ENCODE data around the gene MCM9.
A peak's percentile ranks its signal among the peaks of the same experiment; 100 is the strongest.

MCM9 gene

DNA sequence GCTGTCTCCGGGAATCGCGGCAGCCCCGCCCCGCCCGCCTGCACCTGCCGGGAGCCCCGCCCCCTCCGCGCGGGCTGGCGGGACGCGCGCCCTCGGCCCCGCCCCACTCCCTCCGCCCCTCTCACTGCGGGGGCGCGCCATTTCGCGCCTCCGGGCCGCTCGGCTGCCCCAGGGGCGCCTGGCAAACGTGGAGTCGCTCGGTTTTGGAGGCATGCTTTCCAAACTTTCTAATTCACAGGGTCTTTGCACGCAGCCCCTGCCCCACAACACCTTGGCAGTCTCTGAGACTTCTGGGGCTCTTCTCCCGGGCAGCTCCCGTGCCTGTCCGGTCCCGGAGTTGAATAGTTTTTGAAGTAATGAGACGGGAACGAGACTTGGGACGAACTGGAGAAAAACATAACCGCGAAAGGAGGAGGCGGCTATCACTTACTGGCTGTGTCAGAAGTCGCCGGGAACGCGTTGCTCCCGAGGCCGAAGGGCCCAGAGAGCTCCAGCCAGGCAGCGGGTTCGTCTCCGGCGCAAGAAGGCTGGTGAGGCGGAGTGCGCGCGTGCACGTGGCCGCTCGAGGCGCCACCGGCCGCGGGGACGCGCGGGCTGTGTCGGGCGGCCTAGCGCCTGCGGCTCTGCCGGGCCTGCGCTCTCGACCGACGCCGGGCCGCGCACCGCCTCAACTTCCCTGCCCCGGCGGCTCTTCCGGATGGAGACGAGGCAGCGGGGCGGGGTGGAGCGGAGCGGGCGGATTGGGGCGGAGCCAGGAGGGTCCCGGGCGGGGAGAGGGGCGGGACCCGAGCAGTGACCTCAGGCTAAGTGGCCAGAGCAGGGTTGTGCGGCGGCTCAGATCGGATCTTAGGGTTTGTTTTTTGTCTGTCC is at the start of gene MCM9:
Gene MCM9 (minus strand): TSS at position 699 of the 870 bp plus-strand sequence. CDS start 3,436 bp downstream, outside the sequence.
- Histone ChIP-seq H3K36me3 (ENCODE audit: control insufficient read depth in 2 of 2, insufficient read depth in 2 of 2, low read length in 2 of 2) (peaks cover 7 to 9% of the 10 kb centered on the region in 2 donors), H3K27ac (ENCODE audit: low read depth in 2 of 2, low read length in 2 of 2) (peak within 1 kb of the TSS; percentile 94 to 95), H3K4me3 (ENCODE audit: low read length in 2 of 2) (peak within 1 kb of the TSS; percentile 89 to 93), H3K9me3 (ENCODE audit: control insufficient read depth in 2 of 2, low read length in 2 of 2) (no peaks in the 10 kb centered on the region), H3K4me1 (ENCODE audit: control insufficient read depth in 2 of 2, insufficient read depth in 2 of 2, low read length in 2 of 2) (peaks cover 5 to 10% of the 10 kb centered on the region in 2 donors), H3K27me3 (ENCODE audit: control insufficient read depth in 2 of 2, insufficient read depth in 2 of 2, low read length in 2 of 2) (no peaks in the 10 kb centered on the region), H3K9ac (ENCODE audit: low read depth in 1 of 2, low read length in 2 of 2) (peak within 1 kb of the TSS; percentile 91 to 98)

DNA sequence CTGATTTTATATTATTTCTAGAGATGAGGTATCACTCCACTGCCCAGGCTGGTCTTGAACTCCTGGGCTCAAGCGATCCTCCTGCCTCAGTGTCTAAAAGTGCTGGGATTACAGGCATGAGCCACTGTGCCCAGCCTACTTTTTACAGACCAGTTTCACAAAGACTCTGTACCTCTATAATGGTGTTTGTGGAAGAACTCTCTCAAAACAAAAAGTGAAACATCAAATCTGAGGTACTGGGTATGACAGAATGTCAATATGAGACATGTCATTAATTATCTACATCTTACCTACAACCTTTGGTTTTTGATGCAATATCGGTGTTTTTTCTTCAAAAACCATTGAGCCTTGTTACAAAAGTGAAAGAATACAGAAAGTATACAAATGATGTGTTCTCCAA is 49.4 kb upstream of the MCM9 start:
- no peaks in the 10 kb centered on the region for H3K27me3 ChIP-seq (ENCODE audit: control insufficient read depth in 2 of 2, insufficient read depth in 2 of 2, low read length in 2 of 2)
- H3K27ac ChIP-seq (ENCODE audit: low read depth in 2 of 2, low read length in 2 of 2) = no peak overlapping the region
- no peak overlapping the region for H3K4me3 ChIP-seq (ENCODE audit: low read length in 2 of 2)
- no peak overlapping the region for H3K9ac ChIP-seq (ENCODE audit: low read depth in 1 of 2, low read length in 2 of 2)
- no peaks in the 10 kb centered on the region for H3K9me3 ChIP-seq (ENCODE audit: control insufficient read depth in 2 of 2, low read length in 2 of 2)
- no peaks in the 10 kb centered on the region for H3K36me3 ChIP-seq (ENCODE audit: control insufficient read depth in 2 of 2, insufficient read depth in 2 of 2, low read length in 2 of 2)
- H3K4me1 ChIP-seq (ENCODE audit: control insufficient read depth in 2 of 2, insufficient read depth in 2 of 2, low read length in 2 of 2) = no peaks in the 10 kb centered on the region

DNA sequence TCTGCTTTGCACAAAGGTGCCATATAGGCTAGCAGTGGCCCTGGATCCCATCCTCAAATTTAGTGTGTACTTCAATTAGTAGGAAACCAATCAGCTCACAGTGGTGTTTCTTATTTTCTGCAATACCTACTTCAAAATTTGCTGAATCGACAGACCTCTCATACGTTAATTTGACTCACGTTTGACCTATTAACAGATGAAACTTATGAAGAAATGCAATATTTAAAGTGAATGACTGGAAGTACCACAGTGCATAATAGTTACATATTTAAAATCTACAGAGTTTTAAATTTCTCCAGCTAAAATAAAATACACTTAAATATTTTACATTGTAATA is 47.6 kb upstream of the MCM9 start:
- Histone ChIP-seq H3K9ac (ENCODE audit: low read depth in 1 of 2, low read length in 2 of 2) (no peak overlapping the region), H3K36me3 (ENCODE audit: control insufficient read depth in 2 of 2, insufficient read depth in 2 of 2, low read length in 2 of 2) (no peaks in the 10 kb centered on the region), H3K4me1 (ENCODE audit: control insufficient read depth in 2 of 2, insufficient read depth in 2 of 2, low read length in 2 of 2) (no peaks in the 10 kb centered on the region), H3K27me3 (ENCODE audit: control insufficient read depth in 2 of 2, insufficient read depth in 2 of 2, low read length in 2 of 2) (no peaks in the 10 kb centered on the region), H3K9me3 (ENCODE audit: control insufficient read depth in 2 of 2, low read length in 2 of 2) (no peaks in the 10 kb centered on the region), H3K27ac (ENCODE audit: low read depth in 2 of 2, low read length in 2 of 2) (no peak overlapping the region), H3K4me3 (ENCODE audit: low read length in 2 of 2) (no peak overlapping the region)

DNA sequence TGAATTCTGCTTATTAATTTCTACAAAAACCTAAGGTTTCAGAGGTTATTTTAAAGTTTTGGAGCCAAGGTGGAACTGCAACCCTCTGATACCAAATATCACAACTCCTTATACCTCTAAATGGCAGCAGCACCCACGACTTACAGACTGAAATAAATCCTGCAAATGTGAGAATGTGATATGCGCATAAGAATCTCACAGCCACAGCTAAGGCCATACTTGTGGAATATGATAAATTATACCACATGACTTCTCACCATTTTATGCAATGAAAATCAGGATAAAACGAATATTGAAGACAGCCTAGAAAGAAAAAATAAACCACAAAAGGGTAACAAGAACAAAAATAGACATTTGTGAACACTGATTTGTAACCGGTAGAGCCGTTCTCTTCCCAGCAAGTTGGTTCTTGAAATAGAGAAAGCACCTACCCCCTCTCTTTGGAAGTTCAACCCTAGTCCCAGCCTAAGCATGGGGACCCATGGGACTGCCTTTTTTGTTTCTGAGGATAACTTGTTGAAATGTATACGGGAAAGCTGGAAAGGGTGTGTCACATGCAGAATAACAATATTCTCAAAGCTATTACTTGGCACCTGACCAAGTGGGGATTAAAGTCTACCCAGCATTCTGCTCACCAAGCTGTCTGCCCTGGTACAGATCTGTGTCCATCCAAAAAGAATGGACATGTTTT is 47.1 kb upstream of the MCM9 start:
- Histone ChIP-seq H3K36me3 (ENCODE audit: control insufficient read depth in 2 of 2, insufficient read depth in 2 of 2, low read length in 2 of 2) (no peaks in the 10 kb centered on the region), H3K9me3 (ENCODE audit: control insufficient read depth in 2 of 2, low read length in 2 of 2) (no peaks in the 10 kb centered on the region), H3K4me1 (ENCODE audit: control insufficient read depth in 2 of 2, insufficient read depth in 2 of 2, low read length in 2 of 2) (no peaks in the 10 kb centered on the region), H3K4me3 (ENCODE audit: low read length in 2 of 2) (no peak overlapping the region), H3K27me3 (ENCODE audit: control insufficient read depth in 2 of 2, insufficient read depth in 2 of 2, low read length in 2 of 2) (no peaks in the 10 kb centered on the region), H3K27ac (ENCODE audit: low read depth in 2 of 2, low read length in 2 of 2) (no peak overlapping the region), H3K9ac (ENCODE audit: low read depth in 1 of 2, low read length in 2 of 2) (no peak overlapping the region)

DNA sequence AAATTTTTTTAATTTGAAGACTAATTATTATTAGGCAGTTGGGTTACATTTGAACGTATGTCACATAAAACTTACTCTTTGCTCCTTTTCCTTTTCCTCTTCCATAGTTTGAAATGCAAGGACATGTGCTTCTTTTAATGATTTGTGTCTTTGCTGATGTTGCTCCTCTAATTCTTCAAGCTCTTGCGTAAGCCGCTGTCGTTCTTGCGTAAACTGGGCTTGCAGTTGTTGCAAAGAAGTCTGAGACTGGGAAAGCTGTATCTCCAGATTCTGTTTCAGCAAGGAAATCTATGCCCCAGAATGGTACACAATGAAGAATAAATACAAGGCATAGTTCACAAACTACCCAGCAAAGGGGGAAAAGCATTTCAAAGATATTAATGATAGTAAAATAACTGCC is 45.1 kb upstream of the MCM9 start:
- Histone ChIP-seq H3K9me3 (ENCODE audit: control insufficient read depth in 2 of 2, low read length in 2 of 2) (no peaks in the 10 kb centered on the region), H3K27ac (ENCODE audit: low read depth in 2 of 2, low read length in 2 of 2) (no peak overlapping the region), H3K4me1 (ENCODE audit: control insufficient read depth in 2 of 2, insufficient read depth in 2 of 2, low read length in 2 of 2) (no peaks in the 10 kb centered on the region), H3K27me3 (ENCODE audit: control insufficient read depth in 2 of 2, insufficient read depth in 2 of 2, low read length in 2 of 2) (no peaks in the 10 kb centered on the region), H3K4me3 (ENCODE audit: low read length in 2 of 2) (no peak overlapping the region), H3K36me3 (ENCODE audit: control insufficient read depth in 2 of 2, insufficient read depth in 2 of 2, low read length in 2 of 2) (no peaks in the 10 kb centered on the region), H3K9ac (ENCODE audit: low read depth in 1 of 2, low read length in 2 of 2) (no peak overlapping the region)

DNA sequence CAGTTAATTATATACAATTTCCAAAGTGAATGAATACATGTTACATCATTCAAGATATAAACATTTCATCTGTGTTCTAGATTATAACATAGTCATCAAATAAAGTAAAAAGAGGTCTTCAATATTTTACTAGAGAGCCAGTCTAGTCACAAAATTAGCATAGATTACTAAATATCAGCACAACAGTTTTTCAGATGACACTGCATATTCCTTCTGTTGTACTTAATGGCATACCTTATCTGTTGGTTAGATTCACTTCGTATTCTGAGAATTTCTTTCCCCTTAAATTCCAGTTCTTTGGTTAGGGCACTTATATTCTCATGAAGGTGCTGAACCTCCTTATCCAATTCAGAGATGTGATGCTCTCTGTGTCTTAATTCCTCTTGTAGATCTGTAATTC is 39.8 kb upstream of the MCM9 start:
- H3K36me3 ChIP-seq (ENCODE audit: control insufficient read depth in 2 of 2, insufficient read depth in 2 of 2, low read length in 2 of 2) = no peaks in the 10 kb centered on the region
- no peaks in the 10 kb centered on the region for H3K27me3 ChIP-seq (ENCODE audit: control insufficient read depth in 2 of 2, insufficient read depth in 2 of 2, low read length in 2 of 2)
- H3K9me3 ChIP-seq (ENCODE audit: control insufficient read depth in 2 of 2, low read length in 2 of 2) = no peaks in the 10 kb centered on the region
- H3K4me3 ChIP-seq (ENCODE audit: low read length in 2 of 2) = no peak overlapping the region
- no peak overlapping the region for H3K27ac ChIP-seq (ENCODE audit: low read depth in 2 of 2, low read length in 2 of 2)
- no peak overlapping the region for H3K9ac ChIP-seq (ENCODE audit: low read depth in 1 of 2, low read length in 2 of 2)
- H3K4me1 ChIP-seq (ENCODE audit: control insufficient read depth in 2 of 2, insufficient read depth in 2 of 2, low read length in 2 of 2) = no peaks in the 10 kb centered on the region

DNA sequence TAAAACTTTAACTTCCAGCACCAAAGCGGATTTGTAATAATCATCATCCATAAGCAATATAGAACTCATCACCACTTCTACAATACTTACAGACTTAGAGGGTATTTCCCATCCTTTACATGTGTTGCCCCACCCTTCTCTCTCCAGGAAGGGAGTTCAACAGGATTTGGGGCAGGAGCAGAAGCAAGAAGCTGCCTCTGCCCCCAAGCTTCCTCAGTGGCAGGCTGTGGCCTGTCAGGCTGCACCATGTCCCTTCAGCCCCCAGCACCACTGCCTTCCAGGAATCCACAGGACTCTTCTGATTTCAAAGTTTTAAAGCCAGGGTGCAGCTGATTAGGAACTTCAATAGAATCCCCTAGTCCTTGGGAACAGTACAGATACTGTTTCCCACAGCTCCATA is 36.7 kb upstream of the MCM9 start:
- Histone ChIP-seq H3K9ac (ENCODE audit: low read depth in 1 of 2, low read length in 2 of 2) (no peak overlapping the region), H3K9me3 (ENCODE audit: control insufficient read depth in 2 of 2, low read length in 2 of 2) (no peaks in the 10 kb centered on the region), H3K4me3 (ENCODE audit: low read length in 2 of 2) (no peak overlapping the region), H3K4me1 (ENCODE audit: control insufficient read depth in 2 of 2, insufficient read depth in 2 of 2, low read length in 2 of 2) (no peaks in the 10 kb centered on the region), H3K36me3 (ENCODE audit: control insufficient read depth in 2 of 2, insufficient read depth in 2 of 2, low read length in 2 of 2) (no peaks in the 10 kb centered on the region), H3K27me3 (ENCODE audit: control insufficient read depth in 2 of 2, insufficient read depth in 2 of 2, low read length in 2 of 2) (no peaks in the 10 kb centered on the region), H3K27ac (ENCODE audit: low read depth in 2 of 2, low read length in 2 of 2) (no peak overlapping the region)

DNA sequence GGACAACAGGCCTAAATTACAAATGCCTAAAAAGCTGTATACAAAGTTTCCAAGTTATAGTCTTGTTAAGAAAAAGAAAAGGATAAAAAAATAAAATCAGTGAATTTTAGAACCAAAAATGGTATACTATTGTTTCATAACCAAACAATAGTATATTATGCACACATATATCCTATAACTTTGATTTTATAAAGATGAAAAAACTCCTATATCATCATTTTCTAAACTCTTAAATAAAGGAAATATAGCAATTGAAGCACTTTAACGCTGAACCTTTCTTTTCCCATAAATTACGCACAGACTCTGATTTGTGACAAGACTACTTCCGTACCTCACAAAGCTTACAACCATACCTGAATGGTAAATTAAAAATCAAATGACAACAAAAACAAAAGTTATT is 35.9 kb upstream of the MCM9 start:
- H3K4me3 ChIP-seq (ENCODE audit: low read length in 2 of 2) = no peak overlapping the region
- no peaks in the 10 kb centered on the region for H3K27me3 ChIP-seq (ENCODE audit: control insufficient read depth in 2 of 2, insufficient read depth in 2 of 2, low read length in 2 of 2)
- H3K36me3 ChIP-seq (ENCODE audit: control insufficient read depth in 2 of 2, insufficient read depth in 2 of 2, low read length in 2 of 2) = no peaks in the 10 kb centered on the region
- no peak overlapping the region for H3K27ac ChIP-seq (ENCODE audit: low read depth in 2 of 2, low read length in 2 of 2)
- no peaks in the 10 kb centered on the region for H3K9me3 ChIP-seq (ENCODE audit: control insufficient read depth in 2 of 2, low read length in 2 of 2)
- no peak overlapping the region for H3K9ac ChIP-seq (ENCODE audit: low read depth in 1 of 2, low read length in 2 of 2)
- no peaks in the 10 kb centered on the region for H3K4me1 ChIP-seq (ENCODE audit: control insufficient read depth in 2 of 2, insufficient read depth in 2 of 2, low read length in 2 of 2)

DNA sequence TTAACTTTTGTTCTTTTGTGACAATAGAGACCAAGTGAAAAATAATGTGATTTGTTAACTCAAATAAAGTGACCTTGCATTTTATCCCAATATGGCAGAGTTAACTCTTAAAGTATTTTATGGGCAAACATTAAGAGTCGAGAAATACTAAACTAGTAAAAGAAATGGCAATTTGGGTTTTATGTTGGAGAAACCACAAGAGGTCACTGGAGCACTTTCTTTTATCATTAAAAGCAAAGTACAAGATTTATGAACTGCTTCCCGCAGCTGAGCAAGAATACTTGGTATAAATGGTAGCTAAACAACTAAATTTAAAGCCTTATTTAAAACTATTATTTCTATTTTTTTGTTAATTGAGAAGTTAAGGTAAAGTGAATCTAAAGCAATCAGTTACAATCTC is 33.5 kb upstream of the MCM9 start:
- H3K9ac ChIP-seq (ENCODE audit: low read depth in 1 of 2, low read length in 2 of 2) = no peak overlapping the region
- H3K9me3 ChIP-seq (ENCODE audit: control insufficient read depth in 2 of 2, low read length in 2 of 2) = no peaks in the 10 kb centered on the region
- no peaks in the 10 kb centered on the region for H3K36me3 ChIP-seq (ENCODE audit: control insufficient read depth in 2 of 2, insufficient read depth in 2 of 2, low read length in 2 of 2)

DNA sequence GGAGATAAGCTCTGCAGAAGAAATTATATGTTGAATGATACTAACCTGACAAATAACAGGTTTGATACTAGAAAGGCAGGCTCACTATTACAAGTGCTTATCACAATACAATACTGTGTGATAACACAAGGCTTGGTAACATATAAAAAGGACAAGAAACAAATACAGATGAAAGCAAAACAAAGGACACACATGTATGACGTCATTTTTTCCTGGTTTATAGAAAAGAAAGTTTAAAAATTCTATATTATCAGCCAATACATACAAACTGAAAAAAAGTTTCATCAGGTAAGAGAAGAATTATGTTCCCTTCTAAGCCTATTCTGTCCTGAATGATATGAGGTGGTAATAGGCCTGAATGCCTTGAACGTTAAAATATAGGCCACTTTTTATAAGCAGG is 32.3 kb upstream of the MCM9 start:
- H3K9ac ChIP-seq (ENCODE audit: low read depth in 1 of 2, low read length in 2 of 2) = no peak overlapping the region
- no peak overlapping the region for H3K27ac ChIP-seq (ENCODE audit: low read depth in 2 of 2, low read length in 2 of 2)
- no peaks in the 10 kb centered on the region for H3K27me3 ChIP-seq (ENCODE audit: control insufficient read depth in 2 of 2, insufficient read depth in 2 of 2, low read length in 2 of 2)
- no peaks in the 10 kb centered on the region for H3K9me3 ChIP-seq (ENCODE audit: control insufficient read depth in 2 of 2, low read length in 2 of 2)
- no peaks in the 10 kb centered on the region for H3K4me1 ChIP-seq (ENCODE audit: control insufficient read depth in 2 of 2, insufficient read depth in 2 of 2, low read length in 2 of 2)
- no peak overlapping the region for H3K4me3 ChIP-seq (ENCODE audit: low read length in 2 of 2)
- H3K36me3 ChIP-seq (ENCODE audit: control insufficient read depth in 2 of 2, insufficient read depth in 2 of 2, low read length in 2 of 2) = no peaks in the 10 kb centered on the region

More for the DNA sequence above, 33.5 kb upstream of the MCM9 start:
- no peak overlapping the region for H3K4me3 ChIP-seq (ENCODE audit: low read length in 2 of 2)
- H3K4me1 ChIP-seq (ENCODE audit: control insufficient read depth in 2 of 2, insufficient read depth in 2 of 2, low read length in 2 of 2) = no peaks in the 10 kb centered on the region
- H3K27me3 ChIP-seq (ENCODE audit: control insufficient read depth in 2 of 2, insufficient read depth in 2 of 2, low read length in 2 of 2) = no peaks in the 10 kb centered on the region
- no peak overlapping the region for H3K27ac ChIP-seq (ENCODE audit: low read depth in 2 of 2, low read length in 2 of 2)
